Neuronal stem cell (in vitro differentiated cells): ENCODE results near the gene KIF1A.

ENCODE experiments used
- DNase-seq: peaks from one replicate; pipeline ENCODE4 v3.0.0-alpha.2; 2013; ENCODE audit warnings: low spot score
- H2AFZ ChIP-seq: one replicate; pipeline ENCODE4 v1.6.1; 2013; ENCODE audit warnings: mild to moderate bottlenecking, low read length, inconsistent platforms
- H2AK5ac ChIP-seq: 2 replicates; pipeline ENCODE4 v1.6.1; 2013; ENCODE audit warnings: low read depth, mild to moderate bottlenecking, inconsistent platforms, low read length, moderate library complexity, mixed read lengths
- H2BK120ac ChIP-seq: 2 replicates; pipeline ENCODE4 v1.6.1; 2013; ENCODE audit warnings: low read depth, mild to moderate bottlenecking, inconsistent platforms, low read length, moderate library complexity, mixed read lengths
- H2BK12ac ChIP-seq: one replicate; pipeline ENCODE4 v1.6.1; 2013; ENCODE audit warnings: low read length, inconsistent platforms
- H2BK15ac ChIP-seq: 2 replicates; pipeline ENCODE4 v1.6.1; 2013; ENCODE audit warnings: mild to moderate bottlenecking, low read length, inconsistent platforms, mixed read lengths
- H2BK5ac ChIP-seq: one replicate; pipeline ENCODE4 v1.6.1; 2013; ENCODE audit warnings: inconsistent platforms, mild to moderate bottlenecking, low read length, moderate library complexity
- H3K14ac ChIP-seq: one replicate; pipeline ENCODE4 v1.6.1; 2013; ENCODE audit warnings: low read length, inconsistent platforms
- H3K18ac ChIP-seq: 2 replicates; pipeline ENCODE4 v1.6.1; 2013; ENCODE audit warnings: low read length, inconsistent platforms
- H3K23ac ChIP-seq: 2 replicates; pipeline ENCODE4 v1.6.1; 2013; ENCODE audit warnings: low read depth, mild to moderate bottlenecking, mixed read lengths, low read length, inconsistent platforms; ENCODE audit not compliant: poor library complexity
- H3K27ac ChIP-seq: replicated peaks from 3 replicates; pipeline ENCODE4 v1.5.1; 2013; ENCODE audit warnings: low read length, inconsistent platforms
- H3K27me3 ChIP-seq, 3 experiments: 2 replicates each; pipeline ENCODE4 v1.6.1; 2013; ENCODE audit warnings: low read length in 3 of 3, mild to moderate bottlenecking in 2 of 3, inconsistent platforms in 1 of 3, low read depth in 1 of 3, mixed read lengths in 1 of 3, moderate library complexity in 1 of 3; ENCODE audit not compliant: control insufficient read depth in 3 of 3, insufficient read depth in 3 of 3
- H3K36me3 ChIP-seq, 2 donors: replicated peaks in 1 of 2; 2 replicates each; pipeline ENCODE4 v1.6.1; 2013; ENCODE audit warnings: low read length in 2 of 2; ENCODE audit not compliant: control insufficient read depth in 2 of 2, insufficient read depth in 2 of 2
- H3K4ac ChIP-seq: 2 replicates; pipeline ENCODE4 v1.6.1; 2013; ENCODE audit warnings: inconsistent platforms, mild to moderate bottlenecking, low read length, moderate library complexity
- H3K4me1 ChIP-seq, 2 donors: 1 replicate in 1 of 2; 2 replicates in 1 of 2; pipeline ENCODE4 v1.6.1; 2013; ENCODE audit warnings: low read length in 2 of 2, low read depth in 1 of 2; ENCODE audit not compliant: control insufficient read depth in 2 of 2, insufficient read depth in 1 of 2
- H3K4me2 ChIP-seq: one replicate; pipeline ENCODE4 v1.6.1; 2013; ENCODE audit warnings: mild to moderate bottlenecking, low read length, inconsistent platforms; ENCODE audit not compliant: insufficient read depth, poor library complexity, severe bottlenecking
- H3K4me3 ChIP-seq, 2 donors: 2 replicates each; pipeline ENCODE4 v1.5.1; 2013; ENCODE audit warnings: low read length in 2 of 2, mild to moderate bottlenecking in 2 of 2, inconsistent platforms in 1 of 2, moderate library complexity in 1 of 2
- H3K79me1 ChIP-seq: one replicate; pipeline ENCODE4 v1.6.1; 2013; ENCODE audit warnings: low read depth, mild to moderate bottlenecking, inconsistent platforms, low read length, moderate library complexity
- H3K9ac ChIP-seq: one replicate; pipeline ENCODE4 v1.6.1; 2013; ENCODE audit warnings: mild to moderate bottlenecking, low read depth, low read length, inconsistent platforms; ENCODE audit not compliant: poor library complexity
- H3K9me3 ChIP-seq, 2 donors: replicated peaks in 1 of 2; 2 replicates each; pipeline versions ENCODE3 to v1.6.1; 2013; ENCODE audit warnings: low read length in 2 of 2, mild to moderate bottlenecking in 2 of 2, inconsistent platforms in 1 of 2, low read depth in 1 of 2, mixed read lengths in 1 of 2, moderate library complexity in 1 of 2; ENCODE audit not compliant: control insufficient read depth in 2 of 2, insufficient read depth in 1 of 2
- H4K8ac ChIP-seq: one replicate; pipeline ENCODE4 v1.6.1; 2013; ENCODE audit warnings: low read depth, mild to moderate bottlenecking, inconsistent platforms, low read length, moderate library complexity
- H4K91ac ChIP-seq: one replicate; pipeline ENCODE4 v1.6.1; 2013; ENCODE audit warnings: low read length, low read depth, mild to moderate bottlenecking, inconsistent platforms; ENCODE audit not compliant: poor library complexity
- WGBS, 2 donors: extraction: QIAGEN DNeasy Blood & Tissue Kit; methylation state at CpG; one replicate each; pipeline ENCODE4 v1.1.7; 2013; ENCODE audit warnings: missing lambda C conversion rate in 2 of 2, mixed read lengths in 1 of 2; ENCODE audit not compliant: insufficient read length in 2 of 2, insufficient replicate concordance in 1 of 2; ENCODE audit errors: extremely low coverage in 2 of 2; 5-methylcytosine and 5-hydroxymethylcytosine counted together

KIF1A gene

GRCh38 chr2:240732184-240732583 is 87.8 kb downstream of the KIF1A start:
- Histone ChIP-seq H3K9ac (no peak overlapping the region), H3K79me1 (peaks cover 3% of the 10 kb centered on the region), H2BK120ac (no peak overlapping the region), H3K4ac (no peak overlapping the region), H3K4me1 (no peaks in the 10 kb centered on the region), H2BK5ac (no peak overlapping the region), H3K36me3 (peaks cover 18 to 20% of the 10 kb centered on the region in 2 donors), H2BK12ac (no peak overlapping the region), H3K18ac (no peak overlapping the region), H3K9me3 (peaks cover 0 to 2% of the 10 kb centered on the region in 2 donors), H4K91ac (no peak overlapping the region), H3K4me3 (no peak overlapping the region), H3K14ac (no peak overlapping the region), H2BK15ac (no peak overlapping the region), H3K27me3 (no peaks in the 10 kb centered on the region), H3K23ac (no peak overlapping the region), H3K4me2 (no peak overlapping the region), H3K27ac (no peak overlapping the region), H2AK5ac (no peak overlapping the region), H2AFZ (no peak overlapping the region), H4K8ac (no peak overlapping the region)
- DNase-seq = no peak
- 100% methylated on average over 5 of the region's 5 CpGs; no CpG with 5 or more reads in 1 of the 2 donors for WGBS, 2 donors

DNA sequence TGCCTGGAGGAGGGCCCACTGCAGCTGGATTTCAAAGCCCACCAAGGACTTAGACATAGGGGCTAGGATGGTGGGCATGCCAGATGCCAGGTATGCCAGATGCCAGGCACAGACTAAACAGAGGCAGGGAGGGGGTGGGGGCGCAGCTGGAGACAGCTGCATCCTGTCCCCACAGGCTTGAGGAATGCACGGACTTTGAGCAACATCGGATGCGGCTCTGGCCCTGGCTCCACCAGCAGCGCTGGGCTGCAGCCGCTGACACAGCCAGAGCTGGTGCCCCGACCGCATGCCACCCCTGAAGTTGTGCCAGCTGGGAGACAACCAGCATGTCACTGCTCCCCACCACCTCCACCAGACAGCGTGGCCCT is 88.9 kb downstream of the KIF1A start:
- H2AK5ac ChIP-seq = no peak overlapping the region
- H2BK5ac ChIP-seq = no peak overlapping the region
- no peak overlapping the region for H2BK15ac ChIP-seq
- peaks cover 4% of the 10 kb centered on the region for H3K79me1 ChIP-seq
- H3K27me3 ChIP-seq = no peaks in the 10 kb centered on the region
- peak overlapping the region; percentile 71 for H3K18ac ChIP-seq
- no peak overlapping the region for H3K4me2 ChIP-seq
- H2BK120ac ChIP-seq = no peak overlapping the region
- WGBS, 2 donors = no CpG with 5 or more reads among the region's 9 CpGs
- H3K9ac ChIP-seq = no peak overlapping the region
- DNase-seq = no peak
- peaks cover 0 to 2% of the 10 kb centered on the region in 2 donors for H3K9me3 ChIP-seq
- peaks cover 8 to 17% of the 10 kb centered on the region in 2 donors for H3K36me3 ChIP-seq
- H4K91ac ChIP-seq = no peak overlapping the region
- no peak overlapping the region for H3K4ac ChIP-seq
- no peak overlapping the region for H3K27ac ChIP-seq
- no peak overlapping the region for H3K4me3 ChIP-seq
- no peak overlapping the region for H2BK12ac ChIP-seq
- no peak overlapping the region for H4K8ac ChIP-seq
- H3K4me1 ChIP-seq = no peaks in the 10 kb centered on the region
- H3K14ac ChIP-seq = peak overlapping the region; percentile 82
- H3K23ac ChIP-seq = no peak overlapping the region
- no peak overlapping the region for H2AFZ ChIP-seq

DNA sequence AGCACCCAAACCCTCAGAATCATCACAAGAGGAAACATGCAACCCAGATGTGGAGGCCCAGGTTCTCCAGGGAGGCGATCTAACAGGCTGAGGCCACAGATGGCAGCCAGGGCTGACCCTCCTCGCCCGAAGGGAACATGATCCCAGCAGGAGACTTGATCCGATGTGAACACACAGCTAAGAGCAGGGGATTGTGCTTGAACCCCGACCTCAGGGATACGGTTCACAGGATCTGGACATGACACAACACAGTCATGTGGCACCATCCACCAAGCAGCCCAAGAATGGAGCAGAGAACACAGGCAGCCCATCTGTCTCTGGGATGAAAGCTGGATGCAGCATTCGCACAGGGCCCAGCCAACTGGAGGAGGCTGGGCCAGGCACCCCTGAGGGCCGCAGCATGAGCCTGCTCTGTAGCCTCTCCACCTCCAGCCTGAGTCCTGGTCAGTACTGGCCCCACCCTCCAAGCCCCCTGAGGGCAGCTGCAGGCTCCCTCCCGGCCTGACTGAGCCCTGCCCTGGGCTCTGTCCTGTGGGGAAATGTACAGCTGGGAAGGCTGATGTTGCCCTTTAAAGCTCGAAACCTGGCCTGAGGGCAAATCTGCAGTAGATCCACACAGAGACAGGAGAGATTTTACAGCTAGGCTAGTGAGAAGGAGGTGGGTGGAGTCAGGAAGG is 89.4 kb downstream of the KIF1A start:
- no peak overlapping the region for H3K23ac ChIP-seq
- no peak overlapping the region for H3K4me3 ChIP-seq
- H2AK5ac ChIP-seq = no peak overlapping the region
- H3K9me3 ChIP-seq = peaks cover 0 to 2% of the 10 kb centered on the region in 2 donors
- H3K4me1 ChIP-seq = no peaks in the 10 kb centered on the region
- WGBS, 2 donors = no CpG with 5 or more reads among the region's 10 CpGs
- DNase-seq = no peak
- no peak overlapping the region for H4K8ac ChIP-seq
- no peak overlapping the region for H3K18ac ChIP-seq
- H2BK15ac ChIP-seq = no peak overlapping the region
- H3K36me3 ChIP-seq = peaks cover 10 to 23% of the 10 kb centered on the region in 2 donors
- H4K91ac ChIP-seq = no peak overlapping the region
- H2BK5ac ChIP-seq = no peak overlapping the region
- H3K14ac ChIP-seq = peak overlapping the region; percentile 6
- H3K4ac ChIP-seq = no peak overlapping the region
- no peak overlapping the region for H3K27ac ChIP-seq
- H2AFZ ChIP-seq = no peak overlapping the region
- H3K27me3 ChIP-seq = no peaks in the 10 kb centered on the region
- no peak overlapping the region for H3K9ac ChIP-seq
- H2BK120ac ChIP-seq = no peak overlapping the region
- peaks cover 4% of the 10 kb centered on the region for H3K79me1 ChIP-seq
- H3K4me2 ChIP-seq = no peak overlapping the region
- no peak overlapping the region for H2BK12ac ChIP-seq

GRCh38 chr2:240728827-240729226 is 91.2 kb downstream of the KIF1A start:
- DNase-seq = no peak
- H3K27me3 ChIP-seq = no peaks in the 10 kb centered on the region
- no peak overlapping the region for H2BK12ac ChIP-seq
- H3K23ac ChIP-seq = no peak overlapping the region
- no peak overlapping the region for H2BK120ac ChIP-seq
- H3K36me3 ChIP-seq = peaks cover 14 to 24% of the 10 kb centered on the region in 2 donors
- no peak overlapping the region for H2BK15ac ChIP-seq
- H3K79me1 ChIP-seq = peaks cover 4% of the 10 kb centered on the region
- no peak overlapping the region for H4K91ac ChIP-seq
- H3K18ac ChIP-seq = no peak overlapping the region
- H3K4me2 ChIP-seq = no peak overlapping the region
- H3K14ac ChIP-seq = no peak overlapping the region
- no peak overlapping the region for H3K27ac ChIP-seq
- no peaks in the 10 kb centered on the region for H3K4me1 ChIP-seq
- H3K9ac ChIP-seq = no peak overlapping the region
- no CpG with 5 or more reads among the region's 7 CpGs for WGBS, 2 donors
- H4K8ac ChIP-seq = no peak overlapping the region
- peaks cover 0 to 3% of the 10 kb centered on the region in 2 donors for H3K9me3 ChIP-seq
- no peak overlapping the region for H3K4ac ChIP-seq
- H2BK5ac ChIP-seq = peak overlapping the region; percentile 1
- peak overlapping the region in 1 of 2 donors; percentile 58 for H3K4me3 ChIP-seq
- no peak overlapping the region for H2AK5ac ChIP-seq
- H2AFZ ChIP-seq = no peak overlapping the region
